HG02623 (cell line): ENCODE results near the gene ARFIP1.

Experiments
- ATAC-seq: cut with Tn5 transposase; IDR thresholded peaks from one replicate; pipeline ENCODE4 v1.9.1; 2021; ENCODE audit warnings: moderate library complexity; ENCODE audit not compliant: unreplicated experiment

The ARFIP1 gene

GRCh38 chr4:152937336-152938236 lies 157.8 kb downstream of the ARFIP1 start:
- ATAC-seq = no peak

- ATAC-seq = no peak
Measured at GRCh38 chr4:152938237-152938947, 158.6 kb downstream of the ARFIP1 start.

- no peak for ATAC-seq
Measured at GRCh38 chr4:152939621-152940020, 159.9 kb downstream of the ARFIP1 start.

- ATAC-seq = no peak
Measured at GRCh38 chr4:152940461-152940860, 160.7 kb downstream of the ARFIP1 start.

- no peak for ATAC-seq
Measured at GRCh38 chr4:152941411-152941810, 161.7 kb downstream of the ARFIP1 start.

GRCh38 chr4:152942346-152942745 lies 162.6 kb downstream of the ARFIP1 start:
- no peak for ATAC-seq

GRCh38 chr4:152943672-152944071 lies 163.9 kb downstream of the ARFIP1 start:
- ATAC-seq = no peak

GRCh38 chr4:152944666-152945320 lies 165.0 kb downstream of the ARFIP1 start:
- ATAC-seq = no peak

GRCh38 chr4:152945639-152946038 lies 165.9 kb downstream of the ARFIP1 start:
- no peak for ATAC-seq

GRCh38 chr4:152946446-152946845 lies 166.7 kb downstream of the ARFIP1 start:
- no peak for ATAC-seq

- no peak for ATAC-seq
Measured at GRCh38 chr4:152947311-152947710, 167.6 kb downstream of the ARFIP1 start.

- ATAC-seq = no peak
Measured at GRCh38 chr4:152949930-152950329, 170.2 kb downstream of the ARFIP1 start.

GRCh38 chr4:152950402-152951274 lies 170.9 kb downstream of the ARFIP1 start:
- no peak for ATAC-seq

GRCh38 chr4:152951348-152951747 lies 171.6 kb downstream of the ARFIP1 start:
- no peak for ATAC-seq

GRCh38 chr4:152953514-152953913 lies 173.8 kb downstream of the ARFIP1 start:
- ATAC-seq = no peak

- ATAC-seq = no peak
Measured at GRCh38 chr4:152954741-152955140, 175.0 kb downstream of the ARFIP1 start.

GRCh38 chr4:152956147-152956546 lies 176.4 kb downstream of the ARFIP1 start:
- no peak for ATAC-seq

GRCh38 chr4:152956650-152957436 lies 177.1 kb downstream of the ARFIP1 start:
- no peak for ATAC-seq

GRCh38 chr4:152957437-152958171 lies 177.8 kb downstream of the ARFIP1 start:
- ATAC-seq = no peak
